GM10266 (cell line): Measurements from ENCODE around the gene NOTCH3.

Source experiments
- DNase-seq: peaks from one replicate; pipeline ENCODE4 v3.0.0; 2012; ENCODE audit errors: extremely low spot score
- TF ChIP-seq, protein P1 (sequence below): IDR thresholded peaks from 2 replicates; pipeline ENCODE4 v1.5.1; 2012; ENCODE audit warnings: mild to moderate bottlenecking, low read depth; ENCODE audit not compliant: control insufficient read depth, insufficient read depth; ENCODE audit errors: missing control alignments

NOTCH3 gene

DNA sequence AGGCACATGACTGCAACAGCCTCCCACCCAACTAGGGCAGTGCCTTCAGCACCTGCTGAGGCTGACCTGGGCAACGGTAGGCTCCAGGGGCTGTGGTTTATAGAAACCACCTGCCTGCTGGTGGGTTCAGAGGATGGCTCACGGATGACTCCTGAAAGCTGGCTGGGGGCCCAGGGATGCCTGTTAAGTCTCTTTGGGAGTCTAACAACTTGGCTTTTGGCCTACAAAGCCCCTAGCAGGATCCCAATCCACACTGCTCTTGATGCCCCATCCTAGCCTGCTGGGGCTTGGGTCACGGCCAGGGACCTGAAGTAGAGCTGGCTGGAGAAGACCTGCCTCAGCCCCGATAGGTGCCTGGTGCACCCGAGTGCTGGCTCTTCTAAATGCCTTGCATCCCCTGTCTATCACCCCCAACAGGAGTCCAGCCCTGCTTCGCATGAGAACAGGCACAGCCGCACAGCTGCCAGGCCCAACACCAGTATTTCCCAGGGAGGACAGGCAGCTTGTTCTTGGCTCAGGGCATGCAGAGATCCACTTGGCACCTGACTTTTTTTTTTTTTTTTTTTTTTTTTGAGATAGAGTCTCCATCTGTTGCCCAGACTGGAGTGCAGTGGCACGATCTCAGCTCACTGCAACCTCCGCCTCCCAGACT lies 40.6 kb upstream of the NOTCH3 start:
- no peak for DNase-seq
- TF ChIP-seq, protein P1, sequence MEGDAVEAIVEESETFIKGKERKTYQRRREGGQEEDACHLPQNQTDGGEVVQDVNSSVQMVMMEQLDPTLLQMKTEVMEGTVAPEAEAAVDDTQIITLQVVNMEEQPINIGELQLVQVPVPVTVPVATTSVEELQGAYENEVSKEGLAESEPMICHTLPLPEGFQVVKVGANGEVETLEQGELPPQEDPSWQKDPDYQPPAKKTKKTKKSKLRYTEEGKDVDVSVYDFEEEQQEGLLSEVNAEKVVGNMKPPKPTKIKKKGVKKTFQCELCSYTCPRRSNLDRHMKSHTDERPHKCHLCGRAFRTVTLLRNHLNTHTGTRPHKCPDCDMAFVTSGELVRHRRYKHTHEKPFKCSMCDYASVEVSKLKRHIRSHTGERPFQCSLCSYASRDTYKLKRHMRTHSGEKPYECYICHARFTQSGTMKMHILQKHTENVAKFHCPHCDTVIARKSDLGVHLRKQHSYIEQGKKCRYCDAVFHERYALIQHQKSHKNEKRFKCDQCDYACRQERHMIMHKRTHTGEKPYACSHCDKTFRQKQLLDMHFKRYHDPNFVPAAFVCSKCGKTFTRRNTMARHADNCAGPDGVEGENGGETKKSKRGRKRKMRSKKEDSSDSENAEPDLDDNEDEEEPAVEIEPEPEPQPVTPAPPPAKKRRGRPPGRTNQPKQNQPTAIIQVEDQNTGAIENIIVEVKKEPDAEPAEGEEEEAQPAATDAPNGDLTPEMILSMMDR, result no peak

DNA sequence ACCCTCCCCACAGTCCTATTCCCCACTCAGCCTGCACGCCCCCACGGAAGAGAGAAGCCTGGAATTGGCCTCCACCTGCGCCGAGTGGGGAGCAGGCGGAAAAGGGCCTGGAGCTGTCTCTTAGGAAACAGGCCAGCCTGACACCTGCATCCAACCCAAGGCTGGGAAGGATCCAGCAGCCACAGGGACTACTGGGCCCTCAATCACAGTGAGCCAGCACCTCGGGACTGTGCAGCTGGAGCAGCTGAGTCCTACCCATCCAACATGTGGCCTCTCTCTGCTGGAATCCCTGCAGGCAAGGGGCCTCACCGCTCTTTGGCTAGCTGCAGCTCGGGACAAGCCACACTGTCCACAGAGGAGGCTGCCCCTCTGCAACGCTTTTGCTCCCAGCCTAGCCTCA lies 39.7 kb upstream of the NOTCH3 start:
- no peak for DNase-seq
- TF ChIP-seq, protein P1, result no peak

DNA sequence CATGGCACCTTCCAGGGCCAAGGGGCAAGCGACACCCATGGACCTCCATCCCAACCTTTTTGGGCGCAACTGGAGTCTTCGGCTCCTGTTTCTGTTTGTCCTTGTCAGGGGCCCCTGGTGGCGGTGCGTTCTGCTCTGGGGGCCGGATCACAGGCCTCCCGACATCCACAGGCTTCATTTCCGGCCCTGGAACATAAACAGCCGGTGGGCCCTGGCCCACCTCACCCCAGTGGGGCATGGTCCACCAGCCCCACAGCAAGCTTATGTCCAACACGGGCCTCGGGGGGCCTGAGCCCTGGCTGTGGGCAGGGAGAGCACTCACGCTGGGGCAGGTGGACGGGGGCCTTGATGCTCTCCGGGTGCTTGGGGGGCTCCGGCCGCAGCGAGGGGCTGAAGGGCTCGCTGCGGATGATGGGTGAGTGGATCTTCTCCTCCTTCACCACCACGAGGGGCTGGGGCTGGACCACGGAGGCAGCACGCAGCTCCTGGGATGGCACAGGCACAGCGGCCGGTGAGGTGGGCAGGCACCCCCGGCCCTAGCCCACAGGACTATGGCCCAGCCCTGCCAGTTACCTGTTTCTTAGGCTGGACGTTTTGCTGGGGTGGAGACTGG lies 38.6 kb upstream of the NOTCH3 start:
- no peak for DNase-seq
- TF ChIP-seq, protein P1, result no peak

DNA sequence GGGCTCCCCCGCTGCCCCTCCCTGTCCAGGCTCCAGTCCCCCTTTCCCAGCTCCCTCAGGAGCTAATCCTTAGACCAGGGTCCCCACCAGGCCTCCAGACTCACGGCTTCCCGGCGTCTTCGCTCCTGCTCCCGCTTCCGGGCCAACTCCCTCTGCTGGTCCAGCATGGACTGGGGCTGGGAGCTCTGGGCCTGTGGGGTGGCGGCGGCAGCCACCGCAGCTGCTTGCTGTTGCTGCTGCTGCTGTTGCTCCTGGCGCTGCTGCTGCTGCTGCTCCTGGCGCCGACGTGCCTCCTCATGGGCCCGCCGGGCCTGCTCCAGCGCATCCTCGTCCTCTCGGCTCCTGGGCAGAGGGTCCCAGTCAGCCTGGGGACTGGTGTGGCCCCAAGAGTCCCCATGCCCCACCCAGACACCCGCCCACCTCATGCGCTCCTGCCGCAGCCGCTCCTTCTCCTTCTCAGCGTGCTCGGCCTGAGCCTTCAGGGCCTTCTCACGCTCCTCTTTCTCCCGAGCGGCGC lies 37.9 kb upstream of the NOTCH3 start:
- TF ChIP-seq, protein P1, result no peak
- DNase-seq, result no peak

DNA sequence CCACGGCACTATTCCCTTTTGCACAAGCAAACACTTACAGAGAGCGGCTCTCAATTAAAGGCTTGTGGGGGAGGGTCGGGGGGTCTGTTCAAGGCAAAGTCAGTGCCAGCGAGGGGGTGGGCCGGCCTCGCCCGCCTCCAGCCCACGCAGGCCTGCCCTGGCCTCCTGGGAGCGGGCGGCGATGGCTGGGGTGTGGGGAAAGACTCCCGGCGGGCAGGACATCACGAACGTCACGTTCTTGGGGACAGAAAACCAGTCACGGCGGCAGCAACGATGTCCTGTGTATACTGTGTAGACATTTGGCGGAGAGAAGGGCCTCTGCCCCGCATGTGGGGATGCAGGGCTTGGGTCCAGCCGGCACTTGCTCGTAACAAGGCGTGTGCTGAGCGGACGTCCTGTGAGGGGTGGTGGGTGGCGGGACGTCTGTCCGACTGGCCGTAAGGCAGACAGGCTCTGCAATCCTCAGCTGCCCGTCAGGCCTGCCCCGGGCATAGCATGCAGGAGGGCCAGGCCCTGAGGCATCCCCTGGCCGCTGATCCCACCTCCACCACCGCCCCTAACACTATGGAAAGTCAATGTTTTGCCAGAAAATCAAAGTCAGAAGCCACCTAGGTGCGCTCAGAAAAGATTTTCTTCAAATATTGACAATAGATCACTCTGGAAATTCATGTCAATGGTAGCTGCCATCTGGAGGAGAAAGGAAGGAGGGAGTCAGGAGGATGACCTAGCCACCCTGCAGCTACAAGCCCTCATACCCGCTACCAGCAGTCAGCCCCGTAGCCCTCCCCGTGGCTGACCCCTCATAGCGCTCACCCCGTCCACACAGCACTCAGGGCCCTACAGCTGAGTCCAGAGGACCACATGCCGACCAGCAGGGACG lies 37.2 kb upstream of the NOTCH3 start:
- no peak for DNase-seq
- TF ChIP-seq, protein P1, result no peak

DNA sequence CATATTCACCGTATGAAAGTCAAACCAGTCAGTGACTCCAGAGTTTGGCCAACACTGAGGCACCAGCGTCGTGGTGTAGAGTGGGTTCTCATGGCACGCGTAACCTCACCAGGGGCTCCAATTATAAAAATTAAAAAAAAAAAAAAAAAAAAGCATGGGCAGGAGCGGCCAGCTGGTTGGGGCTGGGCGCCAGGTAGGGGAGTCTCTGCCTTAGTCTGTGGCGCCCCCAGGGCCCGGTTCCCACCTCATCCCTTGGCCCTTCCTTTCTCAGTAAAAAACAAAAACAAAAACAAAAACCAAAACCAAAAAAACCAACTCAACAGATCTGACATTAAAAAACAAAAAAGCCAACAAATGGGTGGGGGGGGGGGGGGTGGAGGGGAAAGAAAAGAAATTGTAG lies 36.1 kb upstream of the NOTCH3 start:
- no peak for DNase-seq
- TF ChIP-seq, protein P1, result no peak
